Aorta (tissue), 5 donors: ENCODE data around the gene CCM2. TPM values are rescaled to one million over a fixed set of nuclear protein-coding genes. Genes with fewer than 3 reads are reported as not detected.

Source experiments
- ATAC-seq: fragments of 200-7000 bp; cut with Tn5 transposase; one replicate; pipeline ENCODE4 v1.9.1; 2022; ENCODE audit warnings: moderate library complexity; ENCODE audit not compliant: low FRiP score
- DNase-seq, 2 donors: peaks; one replicate each; pipeline ENCODE4 v3.0.0-alpha.2; 2020
- H3K27ac ChIP-seq, 2 donors: one replicate each; pipeline ENCODE4 v1.5.1; 2013; ENCODE audit warnings: low read length in 2 of 2, mild to moderate bottlenecking in 2 of 2, moderate library complexity in 2 of 2, control low read depth in 1 of 2, inconsistent platforms in 1 of 2, low read depth in 1 of 2
- H3K27me3 ChIP-seq, 2 donors: one replicate each; pipeline ENCODE4 v1.6.1; 2013; ENCODE audit warnings: control low read depth in 1 of 2, low read length in 1 of 2, mild to moderate bottlenecking in 1 of 2, moderate library complexity in 1 of 2; ENCODE audit not compliant: insufficient read depth in 2 of 2, control insufficient read depth in 1 of 2
- H3K36me3 ChIP-seq, 2 donors: one replicate each; pipeline ENCODE4 v1.6.1; 2013; ENCODE audit warnings: control low read depth in 1 of 2, low read length in 1 of 2, mild to moderate bottlenecking in 1 of 2; ENCODE audit not compliant: insufficient read depth in 2 of 2, control insufficient read depth in 1 of 2
- H3K4me1 ChIP-seq, 2 donors: one replicate each; pipeline ENCODE4 v1.6.1; 2013; ENCODE audit warnings: low read length in 2 of 2, control low read depth in 1 of 2, mild to moderate bottlenecking in 1 of 2, moderate library complexity in 1 of 2; ENCODE audit not compliant: insufficient read depth in 2 of 2, control insufficient read depth in 1 of 2
- H3K4me3 ChIP-seq, 2 donors: one replicate each; pipeline ENCODE4 v1.5.1; 2013; ENCODE audit warnings: low read length in 2 of 2, control low read depth in 1 of 2, mild to moderate bottlenecking in 1 of 2
- H3K9me3 ChIP-seq: one replicate; pipeline ENCODE4 v1.6.1; 2013; ENCODE audit warnings: mild to moderate bottlenecking, low read length; ENCODE audit not compliant: control insufficient read depth
- WGBS, 2 donors: extraction: QIAGEN DNeasy Blood & Tissue Kit; methylation state at CpG; one replicate each; pipeline ENCODE4 v1.1.7; 2013; 5-methylcytosine and 5-hydroxymethylcytosine counted together
- intact Hi-C, 2 donors: fragments of 100-400 bp; cut with DNase I; formaldehyde crosslinking; loops; one replicate each; pipeline versions ENCODE4 v1.14.2 to v1.15.0; 2022
- polyA plus RNA-seq, 2 donors: library from polyadenylated mRNA; stranded (reverse); fragments of 200-250 nt; gene quantifications; one replicate each; pipeline ENCODE4 v1.2.3, GENCODE V29; 2013
- total RNA-seq, 2 donors: library from RNA; stranded (reverse); fragmentation: NEBNext Ultra II Directional; extraction: Animal tissue kit (Norgen Biotek cat#: 25700); gene quantifications; one replicate each; pipeline ENCODE4 v1.2.1, GENCODE V29; 2021
- donor health status: healthy with polysubstance abuse.
- donor health status: Bipolar disorder and iron deficiency.
- donor health status: DM: no; HTN: no; CAD: no.
- donor health status: DM: no; HTN: no; CAD: no.
- donor health status: DM: yes; HTN: yes; CAD: no.

CCM2 gene
- total and polyA plus RNA-seq, 4 donors: 32.7 to 49.1 (median 40.1) TPM

DNA sequence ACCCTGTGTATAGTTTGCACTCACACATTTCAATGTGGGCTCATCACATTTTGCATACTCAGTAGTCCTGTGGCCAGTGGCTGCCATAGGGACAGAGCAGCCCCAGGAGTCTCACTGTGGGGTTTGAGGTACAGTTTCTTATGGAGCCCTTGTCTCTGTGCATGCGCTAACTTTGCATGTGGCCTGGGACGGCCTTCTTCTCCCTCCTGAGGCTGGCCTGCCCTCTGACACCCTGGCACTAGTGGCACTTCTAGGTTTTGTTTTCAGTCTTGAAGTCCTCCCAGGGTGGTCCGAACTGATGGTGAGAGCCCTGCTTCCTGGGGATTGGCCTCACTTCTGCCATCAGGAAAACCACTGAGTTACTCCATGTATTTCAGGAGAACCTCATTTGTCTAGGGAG is 67.6 kb downstream of the CCM2 start:
- peaks cover 0 to 5% of the 10 kb centered on the region in 2 donors for H3K36me3 ChIP-seq
- peak in 1 of 2 donors; percentile 25 for DNase-seq
- no peak overlapping the region for H3K4me3 ChIP-seq
- intact Hi-C loops: no loop called here
- ATAC-seq: no peak
- H3K27ac ChIP-seq: no peak overlapping the region
- no peaks in the 10 kb centered on the region for H3K4me1 ChIP-seq
- no peaks in the 10 kb centered on the region for H3K9me3 ChIP-seq
- WGBS, 2 donors: 95 to 96% methylated on average over 3 of the region's 3 CpGs
- no peaks in the 10 kb centered on the region for H3K27me3 ChIP-seq

DNA sequence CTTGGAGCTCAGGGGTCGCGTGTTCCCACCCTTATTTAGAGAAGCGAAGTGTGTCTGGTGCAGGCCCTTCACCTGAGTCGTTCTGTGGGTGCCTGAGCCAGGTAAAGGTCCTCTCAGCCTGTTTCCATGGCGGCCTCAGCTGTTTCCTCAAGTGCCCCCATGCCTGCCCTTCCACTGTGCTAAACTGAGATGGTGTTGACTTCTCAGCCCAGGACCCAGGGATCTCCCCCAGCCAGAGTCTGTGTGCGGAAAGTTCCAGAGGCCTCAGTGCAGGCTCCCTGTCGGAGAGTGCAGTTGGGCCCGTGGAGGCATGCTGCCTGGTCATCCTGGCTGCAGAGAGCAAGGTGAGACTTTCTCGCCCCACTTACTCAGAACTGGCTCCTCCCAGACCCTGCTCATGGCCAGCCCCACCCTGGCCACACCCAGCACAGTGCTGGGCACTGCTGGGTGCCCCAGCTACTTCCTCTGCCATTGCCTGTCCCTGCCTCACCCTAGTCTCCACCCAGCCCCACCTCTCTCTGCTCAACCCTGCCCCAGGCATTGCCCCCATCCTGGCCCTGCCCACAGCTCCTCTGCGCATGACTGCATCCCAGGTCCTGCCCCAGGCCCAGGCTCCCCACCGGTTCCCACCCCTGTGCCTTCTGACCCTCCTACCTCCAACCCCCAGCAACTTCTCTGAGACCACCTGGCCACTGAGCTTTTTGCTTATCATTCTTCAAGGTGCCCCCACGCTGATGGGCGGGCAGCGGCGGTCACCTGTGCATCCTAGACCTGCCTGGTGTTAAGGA is 68.4 kb downstream of the CCM2 start:
- no peak for ATAC-seq
- DNase-seq: peak in 1 of 2 donors; percentile 42
- Histone ChIP-seq H3K4me3 (no peak overlapping the region), H3K4me1 (no peaks in the 10 kb centered on the region), H3K9me3 (no peaks in the 10 kb centered on the region), H3K36me3 (peaks cover 0 to 5% of the 10 kb centered on the region in 2 donors), H3K27ac (no peak overlapping the region), H3K27me3 (no peaks in the 10 kb centered on the region)
- intact Hi-C loops: no loop called here
- 94 to 95% methylated on average over 15 of the region's 15 CpGs for WGBS, 2 donors

DNA sequence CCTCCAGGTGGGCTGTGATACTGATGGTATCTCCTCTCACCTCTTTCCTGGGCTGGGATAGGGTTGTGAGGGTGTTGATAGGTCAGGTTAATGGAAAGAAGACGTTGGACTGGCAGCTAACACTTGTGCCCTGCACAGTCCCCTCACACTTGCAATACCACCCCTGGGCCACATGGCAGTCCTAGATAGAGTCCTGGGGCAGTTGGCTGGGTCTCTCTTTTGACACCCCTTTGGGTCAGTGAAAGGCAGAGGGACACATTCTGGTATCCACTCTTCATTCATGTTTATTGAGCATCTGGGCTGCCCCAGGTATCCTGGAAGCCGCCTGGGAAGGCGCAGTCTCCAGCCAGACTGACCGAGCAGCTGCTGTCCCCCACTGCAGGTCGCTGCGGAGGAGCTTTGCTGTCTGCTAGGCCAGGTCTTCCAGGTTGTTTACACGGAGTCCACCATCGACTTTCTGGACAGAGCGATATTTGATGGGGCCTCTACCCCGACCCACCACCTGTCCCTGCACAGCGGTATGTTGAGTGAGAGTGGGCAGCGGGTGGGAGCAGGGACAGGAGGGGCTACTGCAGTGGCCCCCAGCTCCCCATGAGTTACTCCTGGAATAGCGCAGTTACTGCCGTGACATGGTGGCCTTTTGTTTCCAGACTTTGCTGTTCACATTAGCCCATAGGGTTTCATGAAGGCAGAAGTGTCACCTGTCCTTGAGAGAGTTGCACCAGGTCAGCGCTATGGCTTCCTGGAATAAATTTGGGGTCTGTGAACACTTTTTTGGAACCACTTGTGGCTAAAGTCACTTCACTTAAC is 69.6 kb downstream of the CCM2 start:
- no peaks in the 10 kb centered on the region for H3K4me1 ChIP-seq
- H3K27ac ChIP-seq: no peak overlapping the region
- H3K4me3 ChIP-seq: no peak overlapping the region
- peaks cover 0 to 5% of the 10 kb centered on the region in 2 donors for H3K36me3 ChIP-seq
- no peaks in the 10 kb centered on the region for H3K27me3 ChIP-seq
- ATAC-seq (no peak), DNase-seq (peak in 1 of 2 donors; percentile 52)
- H3K9me3 ChIP-seq: no peaks in the 10 kb centered on the region
- intact Hi-C loops: no loop called here
- 92% methylated on average over 15 of the region's 15 CpGs for WGBS, 2 donors

- WGBS, 2 donors: 81 to 90% methylated on average over 1 of the region's 1 CpG
- peaks cover 0 to 5% of the 10 kb centered on the region in 2 donors for H3K36me3 ChIP-seq
- no peaks in the 10 kb centered on the region for H3K9me3 ChIP-seq
These were observed 70.2 kb downstream of the CCM2 start for GRCh38 chr7:45070254-45070642.

GRCh38 chr7:45071528-45071927 is 71.5 kb downstream of the CCM2 start:
- Histone ChIP-seq H3K27ac (no peak overlapping the region), H3K36me3 (peaks cover 0 to 7% of the 10 kb centered on the region in 2 donors), H3K27me3 (no peaks in the 10 kb centered on the region), H3K4me3 (no peak overlapping the region), H3K9me3 (no peaks in the 10 kb centered on the region), H3K4me1 (no peaks in the 10 kb centered on the region)
- intact Hi-C loops: no loop called here
- 79 to 84% methylated on average over 3 of the region's 3 CpGs for WGBS, 2 donors
- ATAC-seq (no peak), DNase-seq (peak in 1 of 2 donors; percentile 31)

More at GRCh38 chr7:45070254-45070642, 70.2 kb downstream of the CCM2 start:
- Histone ChIP-seq H3K27ac (no peak overlapping the region), H3K27me3 (no peaks in the 10 kb centered on the region), H3K4me1 (no peaks in the 10 kb centered on the region), H3K4me3 (no peak overlapping the region)
- no peak for DNase-seq
- intact Hi-C loops: no loop called here
- ATAC-seq: no peak

GRCh38 chr7:45072131-45073030 is 72.4 kb downstream of the CCM2 start:
- DNase-seq (peak in 1 of 2 donors; percentile 57), ATAC-seq (no peak)
- H3K27me3 ChIP-seq: no peaks in the 10 kb centered on the region
- intact Hi-C loops: no loop called here
- peaks cover 0 to 7% of the 10 kb centered on the region in 2 donors for H3K36me3 ChIP-seq
- H3K4me1 ChIP-seq: no peaks in the 10 kb centered on the region
- WGBS, 2 donors: 76% methylated on average over 13 of the region's 13 CpGs
- H3K4me3 ChIP-seq: no peak overlapping the region
- no peak overlapping the region for H3K27ac ChIP-seq
- H3K9me3 ChIP-seq: no peaks in the 10 kb centered on the region

DNA sequence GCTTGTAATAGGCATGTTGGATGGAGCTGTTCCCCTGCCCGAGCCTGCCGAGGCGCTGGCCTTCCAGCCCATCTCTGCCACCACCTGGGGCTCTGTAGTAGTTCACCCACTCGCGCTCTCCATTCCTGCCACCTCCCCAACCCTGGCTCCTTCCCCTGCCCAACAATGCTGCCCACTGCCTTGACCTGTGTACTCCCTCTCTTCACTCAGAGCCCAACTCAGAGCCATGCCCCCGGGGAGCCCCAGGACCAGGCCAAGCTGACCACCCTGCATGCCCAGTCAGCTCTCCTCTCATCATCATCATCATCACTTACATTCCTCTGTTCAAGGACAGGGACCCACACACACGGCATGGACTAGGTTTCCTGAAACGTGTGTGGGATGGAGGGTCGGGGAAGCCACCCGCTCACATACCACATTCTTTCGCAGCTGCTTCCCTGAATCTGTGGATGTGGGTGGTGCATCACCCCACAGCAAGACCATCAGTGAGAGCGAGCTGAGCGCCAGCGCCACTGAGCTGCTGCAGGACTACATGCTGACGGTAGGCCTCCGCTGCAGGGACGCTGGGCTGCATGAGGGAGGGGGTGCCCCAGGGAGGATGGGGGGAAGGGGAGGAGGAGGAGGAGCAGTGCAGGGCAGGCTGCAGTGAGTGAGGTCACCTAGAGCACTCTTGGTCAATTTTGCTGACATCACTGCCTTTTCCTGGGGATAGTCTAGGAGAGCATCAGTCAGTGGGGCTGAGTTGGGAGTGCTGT is 73.2 kb downstream of the CCM2 start:
- WGBS, 2 donors: 78 to 85% methylated on average over 17 of the region's 17 CpGs
- intact Hi-C loops: no loop called here
- DNase-seq: peak in 1 of 2 donors; percentile 59
- no peaks in the 10 kb centered on the region for H3K9me3 ChIP-seq
- H3K36me3 ChIP-seq: peaks cover 0 to 7% of the 10 kb centered on the region in 2 donors
- no peaks in the 10 kb centered on the region for H3K27me3 ChIP-seq
- H3K4me3 ChIP-seq: no peak overlapping the region
- ATAC-seq: no peak
- no peaks in the 10 kb centered on the region for H3K4me1 ChIP-seq
- H3K27ac ChIP-seq: no peak overlapping the region
